SU-DHL-6 (cell line): Measurements from ENCODE around the gene CLPTM1L.

Experiments used
- H2AFZ ChIP-seq: fragments of 200-600 bp; sonication (generic); 2 replicates; pipeline ENCODE4 v1.6.1; 2014; ENCODE audit warnings: low read depth, mild to moderate bottlenecking, moderate library complexity, mixed read lengths, antibody characterized with exemption, low read length; ENCODE audit not compliant: severe bottlenecking
- H3F3A ChIP-seq: fragments of 200-600 bp; shearing (Covaris generic); 2 replicates; pipeline ENCODE4 v1.6.0; 2016; ENCODE audit warnings: antibody characterized with exemption, mild to moderate bottlenecking; ENCODE audit not compliant: insufficient read depth
- H3K27ac ChIP-seq: fragments of 200-600 bp; sonication (generic); 2 replicates; pipeline ENCODE4 v1.5.1; 2016; ENCODE audit warnings: low read depth, mild to moderate bottlenecking, low read length, moderate library complexity, mixed read lengths
- H3K27me3 ChIP-seq: fragments of 200-600 bp; sonication (generic), shearing (Covaris generic); 2 replicates; pipeline ENCODE4 v1.6.0; 2014; ENCODE audit warnings: mild to moderate bottlenecking, low read length
- H3K36me3 ChIP-seq: fragments of 200-600 bp; sonication (generic); 2 replicates; pipeline ENCODE4 v1.6.1; 2014; ENCODE audit warnings: mild to moderate bottlenecking, low read length, mixed read lengths
- H3K4me2 ChIP-seq: fragments of 300-600, 200-600 bp; shearing (Covaris generic), sonication (generic); 2 replicates; pipeline ENCODE4 v1.6.0; 2014; ENCODE audit warnings: low read length, low read depth, mild to moderate bottlenecking; ENCODE audit not compliant: poor library complexity, severe bottlenecking
- H3K4me3 ChIP-seq: fragments of 200-600 bp; sonication (generic); 2 replicates; pipeline ENCODE4 v1.5.1; 2014; ENCODE audit warnings: antibody characterized with exemption, low read length, mild to moderate bottlenecking, mixed read lengths; ENCODE audit not compliant: insufficient read depth, poor library complexity, severe bottlenecking
- H3K79me2 ChIP-seq: fragments of 200-600 bp; sonication (generic); 2 replicates; pipeline ENCODE4 v1.6.1; 2014; ENCODE audit warnings: mild to moderate bottlenecking, low read length, moderate library complexity; ENCODE audit not compliant: insufficient read depth
- H3K9ac ChIP-seq: fragments of 200-600 bp; sonication (generic); 2 replicates; pipeline ENCODE4 v1.7.0; 2014; ENCODE audit warnings: mild to moderate bottlenecking, low read length
- H3K9me2 ChIP-seq: fragments of 200-600 bp; sonication (generic); replicated peaks from 2 replicates; pipeline ENCODE4 v1.6.1; 2014; ENCODE audit warnings: low read length; ENCODE audit not compliant: insufficient read depth
- H3K9me3 ChIP-seq: fragments of 200-600 bp; sonication (generic); 2 replicates; pipeline ENCODE4 v1.6.1; 2014; ENCODE audit warnings: low read length, mixed read lengths; ENCODE audit not compliant: insufficient read depth
- H4K20me1 ChIP-seq: fragments of 200-600 bp; sonication (generic); 2 replicates; pipeline ENCODE4 v1.6.1; 2014; ENCODE audit warnings: low read depth, mild to moderate bottlenecking, antibody characterized with exemption, low read length, moderate library complexity, mixed read lengths
- CTCF ChIP-seq: fragments of 200-600 bp; sonication (generic); IDR thresholded peaks from one replicate; pipeline ENCODE4 v1.5.1; 2017; ENCODE audit warnings: antibody characterized with exemption, mild to moderate bottlenecking, low read length, moderate library complexity; ENCODE audit not compliant: insufficient read depth, poor library complexity, severe bottlenecking
- EZH2phosphoT487 ChIP-seq: fragments of 200-600 bp; sonication (generic), shearing (Covaris generic); conservative IDR thresholded peaks from 2 replicates; pipeline ENCODE4 v1.6.1; 2018; ENCODE audit warnings: mild to moderate bottlenecking, antibody characterized with exemption, low read length, moderate library complexity, mixed read lengths

The CLPTM1L gene

DNA sequence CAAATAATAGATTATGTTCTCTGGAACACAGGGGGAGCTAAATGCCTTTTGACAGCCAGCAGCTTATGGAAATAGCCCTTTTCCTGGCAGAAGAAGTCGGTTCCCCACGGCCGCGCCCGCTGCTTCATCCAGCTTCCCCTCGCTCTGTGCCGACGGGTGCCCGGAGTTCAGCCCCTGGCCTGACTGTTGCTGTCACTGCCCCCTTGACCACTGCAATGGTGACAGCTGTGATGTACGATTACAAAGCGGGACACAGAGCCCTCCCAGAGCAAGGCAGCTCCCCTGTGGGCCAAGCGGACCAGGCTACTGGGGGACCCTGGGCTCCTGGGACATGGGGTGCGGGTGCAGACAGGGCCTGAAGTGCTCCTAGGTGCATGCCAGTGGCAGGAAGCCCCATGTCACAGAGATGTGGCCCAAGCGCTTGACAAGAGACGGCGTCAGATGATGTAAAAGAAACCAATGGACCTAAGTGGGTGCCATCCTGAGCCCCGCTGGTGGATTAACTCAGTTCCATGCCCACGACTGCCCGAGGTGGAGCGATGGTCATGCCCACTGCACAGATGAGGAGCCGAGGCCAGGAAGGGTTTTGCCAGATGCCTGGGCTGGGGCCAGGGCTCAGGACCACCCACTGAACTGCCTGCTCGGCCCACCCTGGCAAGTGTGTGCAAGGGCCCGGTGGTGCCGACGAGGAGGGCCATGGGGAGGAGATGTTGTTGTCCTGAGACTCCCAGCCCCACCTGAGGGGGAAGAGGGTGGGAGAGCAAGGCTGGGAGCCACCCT lies 13.2 kb upstream of the CLPTM1L start:
- Histone ChIP-seq H3K9ac (no peak overlapping the region), H4K20me1 (no peaks in the 10 kb centered on the region), H3K9me3 (no peaks in the 10 kb centered on the region), H3K36me3 (no peaks in the 10 kb centered on the region), H3K4me2 (no peak overlapping the region), H3K27me3 (no peaks in the 10 kb centered on the region), H3K4me3 (no peak overlapping the region), H2AFZ (no peak overlapping the region), H3F3A (no peaks in the 10 kb centered on the region), H3K27ac (no peak overlapping the region), H3K9me2 (no peaks in the 10 kb centered on the region), H3K79me2 (no peaks in the 10 kb centered on the region)
- TF ChIP-seq CTCF, result no peak
- TF ChIP-seq EZH2phosphoT487, result no peak

DNA sequence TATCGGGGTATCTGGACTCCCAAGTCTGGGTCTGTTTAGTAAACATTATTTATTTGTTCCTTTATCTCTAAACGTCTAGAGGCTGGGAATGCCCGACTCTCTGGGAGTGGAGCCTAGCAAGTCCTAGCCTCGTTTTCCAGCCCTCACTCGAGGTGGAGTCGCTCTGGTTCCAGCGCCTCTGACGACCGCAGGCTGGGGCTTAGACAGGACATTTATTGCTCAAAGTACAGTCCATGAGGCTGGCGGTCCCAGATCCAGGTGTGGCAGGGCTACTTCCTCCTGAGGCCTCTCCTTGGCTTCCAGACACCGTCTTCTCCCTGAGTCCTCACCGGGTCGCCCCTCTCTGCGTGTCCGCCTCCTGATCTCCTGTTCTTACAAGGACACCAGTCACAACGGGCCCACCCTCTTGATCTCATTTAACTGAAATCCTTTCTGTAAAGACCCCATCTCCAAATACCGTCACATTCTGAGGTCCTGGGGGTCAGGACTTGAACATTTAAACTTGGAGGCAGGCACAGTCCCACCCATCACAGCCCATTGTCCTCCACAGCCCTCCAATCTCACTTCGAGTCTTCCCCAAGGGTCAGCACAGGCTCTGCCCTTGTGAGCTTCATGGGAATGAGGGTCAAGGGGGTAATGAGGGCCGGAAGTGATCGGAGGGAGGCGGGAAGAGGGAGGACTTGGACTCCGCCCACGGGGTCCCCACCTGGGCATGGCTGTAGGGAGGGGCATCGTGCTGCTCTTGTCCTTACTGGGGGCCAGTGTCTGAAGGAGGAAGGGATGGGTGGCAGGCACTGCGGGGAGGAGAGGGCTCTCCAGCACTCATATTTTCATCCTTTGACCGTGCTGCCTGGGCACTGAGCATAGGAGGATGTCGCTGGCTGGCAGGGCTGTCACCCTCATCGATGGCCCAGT lies 12.2 kb upstream of the CLPTM1L start:
- Histone ChIP-seq H4K20me1 (no peaks in the 10 kb centered on the region), H3F3A (no peaks in the 10 kb centered on the region), H3K27me3 (no peaks in the 10 kb centered on the region), H3K27ac (no peak overlapping the region), H3K9me2 (no peaks in the 10 kb centered on the region), H3K4me2 (no peak overlapping the region), H3K9me3 (no peaks in the 10 kb centered on the region), H3K9ac (no peak overlapping the region), H3K4me3 (no peak overlapping the region), H2AFZ (no peak overlapping the region), H3K36me3 (no peaks in the 10 kb centered on the region), H3K79me2 (no peaks in the 10 kb centered on the region)
- TF ChIP-seq CTCF (no peak), EZH2phosphoT487 (no peak)

DNA sequence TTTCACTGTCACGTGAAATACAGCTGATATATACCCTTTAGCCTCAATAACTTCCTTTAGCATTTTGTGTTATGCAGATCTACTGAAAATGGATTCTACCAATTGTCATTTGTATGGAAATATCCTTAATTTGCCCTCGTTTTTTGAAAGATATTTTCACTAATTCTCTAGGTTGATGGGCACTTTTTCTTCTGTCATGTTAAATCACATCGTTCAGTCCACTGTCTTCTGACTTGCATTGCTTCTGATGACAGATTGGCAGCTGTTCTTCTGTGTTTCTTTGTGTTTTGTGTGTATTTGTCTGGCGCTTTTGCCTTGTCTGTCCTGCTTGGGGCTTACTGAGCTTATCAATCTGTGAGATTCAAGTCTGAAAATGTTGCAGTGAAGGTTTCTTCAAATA lies 9.7 kb upstream of the CLPTM1L start:
- no peak overlapping the region for H3K4me2 ChIP-seq
- H3K36me3 ChIP-seq, result no peaks in the 10 kb centered on the region
- no peaks in the 10 kb centered on the region for H3K79me2 ChIP-seq
- H4K20me1 ChIP-seq, result no peaks in the 10 kb centered on the region
- TF ChIP-seq EZH2phosphoT487 (no peak), CTCF (no peak)
- no peak overlapping the region for H3K4me3 ChIP-seq
- no peak overlapping the region for H2AFZ ChIP-seq
- no peaks in the 10 kb centered on the region for H3K9me2 ChIP-seq
- H3K9me3 ChIP-seq, result no peaks in the 10 kb centered on the region
- H3K27ac ChIP-seq, result no peak overlapping the region
- no peaks in the 10 kb centered on the region for H3K27me3 ChIP-seq
- H3K9ac ChIP-seq, result no peak overlapping the region
- no peaks in the 10 kb centered on the region for H3F3A ChIP-seq
